ENCODE measurements around the gene TAF4.

The TAF4 gene

GRCh38 chr20:62003567-62004405, 61.9 kb downstream of the TAF4 start:
- Histone ChIP-seq H3K27ac (ENCODE audit: low read length) (no peak overlapping the region), H3K36me3 (ENCODE audit: control insufficient read depth, insufficient read depth, low read length) (peaks cover 44% of the 10 kb centered on the region)

GRCh38 chr20:62002882-62003480, 62.7 kb downstream of the TAF4 start:
- no peaks in the 10 kb centered on the region for H3K4me1 ChIP-seq (ENCODE audit: control insufficient read depth, insufficient read depth, low read length)
- no peaks in the 10 kb centered on the region for H3K9me3 ChIP-seq (ENCODE audit: control insufficient read depth, insufficient read depth, low read length)
- no CpG with 5 or more reads among the region's 18 CpGs for WGBS (ENCODE audit: insufficient coverage, insufficient read length)
- no peak overlapping the region for H3K27ac ChIP-seq (ENCODE audit: low read length)
- H3K4me3 ChIP-seq (ENCODE audit: low read length), result no peak overlapping the region
- peaks cover 44% of the 10 kb centered on the region for H3K36me3 ChIP-seq (ENCODE audit: control insufficient read depth, insufficient read depth, low read length)
- H3K27me3 ChIP-seq (ENCODE audit: control insufficient read depth, insufficient read depth, low read length), result no peaks in the 10 kb centered on the region
- no peak for DNase-seq (ENCODE audit: low read depth, low spot score)

More at GRCh38 chr20:62003567-62004405, 61.9 kb downstream of the TAF4 start:
- Histone ChIP-seq H3K4me1 (ENCODE audit: control insufficient read depth, insufficient read depth, low read length) (no peaks in the 10 kb centered on the region), H3K4me3 (ENCODE audit: low read length) (no peak overlapping the region), H3K27me3 (ENCODE audit: control insufficient read depth, insufficient read depth, low read length) (no peaks in the 10 kb centered on the region), H3K9me3 (ENCODE audit: control insufficient read depth, insufficient read depth, low read length) (no peaks in the 10 kb centered on the region)
- DNase-seq (ENCODE audit: low read depth, low spot score), result no peak
- no CpG with 5 or more reads among the region's 24 CpGs for WGBS (ENCODE audit: insufficient coverage, insufficient read length)

GRCh38 chr20:62001178-62001715, 64.4 kb downstream of the TAF4 start:
- H3K4me3 ChIP-seq (ENCODE audit: low read length), result no peak overlapping the region
- peaks cover 43% of the 10 kb centered on the region for H3K36me3 ChIP-seq (ENCODE audit: control insufficient read depth, insufficient read depth, low read length)
- no peaks in the 10 kb centered on the region for H3K9me3 ChIP-seq (ENCODE audit: control insufficient read depth, insufficient read depth, low read length)
- no CpG with 5 or more reads among the region's 18 CpGs for WGBS (ENCODE audit: insufficient coverage, insufficient read length)
- no peak for DNase-seq (ENCODE audit: low read depth, low spot score)
- no peak overlapping the region for H3K27ac ChIP-seq (ENCODE audit: low read length)
- H3K4me1 ChIP-seq (ENCODE audit: control insufficient read depth, insufficient read depth, low read length), result no peaks in the 10 kb centered on the region
- H3K27me3 ChIP-seq (ENCODE audit: control insufficient read depth, insufficient read depth, low read length), result no peaks in the 10 kb centered on the region

GRCh38 chr20:61998343-61999121, 67.1 kb downstream of the TAF4 start:
- Histone ChIP-seq H3K9me3 (ENCODE audit: control insufficient read depth, insufficient read depth, low read length) (no peaks in the 10 kb centered on the region), H3K4me1 (ENCODE audit: control insufficient read depth, insufficient read depth, low read length) (no peaks in the 10 kb centered on the region), H3K4me3 (ENCODE audit: low read length) (no peak overlapping the region), H3K36me3 (ENCODE audit: control insufficient read depth, insufficient read depth, low read length) (peaks cover 39% of the 10 kb centered on the region), H3K27ac (ENCODE audit: low read length) (no peak overlapping the region), H3K27me3 (ENCODE audit: control insufficient read depth, insufficient read depth, low read length) (no peaks in the 10 kb centered on the region)
- no peak for DNase-seq (ENCODE audit: low read depth, low spot score)
- no CpG with 5 or more reads among the region's 19 CpGs for WGBS (ENCODE audit: insufficient coverage, insufficient read length)

GRCh38 chr20:61997891-61998290, 67.8 kb downstream of the TAF4 start:
- no CpG with 5 or more reads among the region's 10 CpGs for WGBS (ENCODE audit: insufficient coverage, insufficient read length)
- no peak for DNase-seq (ENCODE audit: low read depth, low spot score)
- Histone ChIP-seq H3K9me3 (ENCODE audit: control insufficient read depth, insufficient read depth, low read length) (no peaks in the 10 kb centered on the region), H3K27ac (ENCODE audit: low read length) (no peak overlapping the region), H3K4me3 (ENCODE audit: low read length) (no peak overlapping the region), H3K4me1 (ENCODE audit: control insufficient read depth, insufficient read depth, low read length) (no peaks in the 10 kb centered on the region), H3K27me3 (ENCODE audit: control insufficient read depth, insufficient read depth, low read length) (no peaks in the 10 kb centered on the region), H3K36me3 (ENCODE audit: control insufficient read depth, insufficient read depth, low read length) (peaks cover 40% of the 10 kb centered on the region)

GRCh38 chr20:61997372-61997771, 68.3 kb downstream of the TAF4 start:
- WGBS (ENCODE audit: insufficient coverage, insufficient read length), result no CpG with 5 or more reads among the region's 10 CpGs
- Histone ChIP-seq H3K4me1 (ENCODE audit: control insufficient read depth, insufficient read depth, low read length) (no peaks in the 10 kb centered on the region), H3K9me3 (ENCODE audit: control insufficient read depth, insufficient read depth, low read length) (no peaks in the 10 kb centered on the region), H3K4me3 (ENCODE audit: low read length) (no peak overlapping the region), H3K27ac (ENCODE audit: low read length) (no peak overlapping the region), H3K36me3 (ENCODE audit: control insufficient read depth, insufficient read depth, low read length) (peaks cover 43% of the 10 kb centered on the region), H3K27me3 (ENCODE audit: control insufficient read depth, insufficient read depth, low read length) (no peaks in the 10 kb centered on the region)
- no peak for DNase-seq (ENCODE audit: low read depth, low spot score)

- WGBS (ENCODE audit: insufficient coverage, insufficient read length), result no CpG with 5 or more reads among the region's 8 CpGs
- Histone ChIP-seq H3K27me3 (ENCODE audit: control insufficient read depth, insufficient read depth, low read length) (no peaks in the 10 kb centered on the region), H3K4me1 (ENCODE audit: control insufficient read depth, insufficient read depth, low read length) (no peaks in the 10 kb centered on the region), H3K36me3 (ENCODE audit: control insufficient read depth, insufficient read depth, low read length) (peaks cover 38% of the 10 kb centered on the region), H3K27ac (ENCODE audit: low read length) (no peak overlapping the region), H3K4me3 (ENCODE audit: low read length) (no peak overlapping the region), H3K9me3 (ENCODE audit: control insufficient read depth, insufficient read depth, low read length) (no peaks in the 10 kb centered on the region)
- no peak for DNase-seq (ENCODE audit: low read depth, low spot score)
Observed at GRCh38 chr20:61994546-61994945, 71.1 kb downstream of the TAF4 start.

GRCh38 chr20:61993058-61993457, 72.6 kb downstream of the TAF4 start:
- Histone ChIP-seq H3K4me3 (ENCODE audit: low read length) (no peak overlapping the region), H3K27ac (ENCODE audit: low read length) (no peak overlapping the region), H3K9me3 (ENCODE audit: control insufficient read depth, insufficient read depth, low read length) (no peaks in the 10 kb centered on the region), H3K27me3 (ENCODE audit: control insufficient read depth, insufficient read depth, low read length) (no peaks in the 10 kb centered on the region), H3K36me3 (ENCODE audit: control insufficient read depth, insufficient read depth, low read length) (peaks cover 28% of the 10 kb centered on the region), H3K4me1 (ENCODE audit: control insufficient read depth, insufficient read depth, low read length) (no peaks in the 10 kb centered on the region)
- WGBS (ENCODE audit: insufficient coverage, insufficient read length), result no CpG with 5 or more reads among the region's 15 CpGs
- DNase-seq (ENCODE audit: low read depth, low spot score), result no peak

GRCh38 chr20:61991476-61991875, 74.2 kb downstream of the TAF4 start:
- no peak overlapping the region for H3K27ac ChIP-seq (ENCODE audit: low read length)
- no peak for DNase-seq (ENCODE audit: low read depth, low spot score)
- H3K9me3 ChIP-seq (ENCODE audit: control insufficient read depth, insufficient read depth, low read length), result no peaks in the 10 kb centered on the region
- H3K4me1 ChIP-seq (ENCODE audit: control insufficient read depth, insufficient read depth, low read length), result no peaks in the 10 kb centered on the region
- WGBS (ENCODE audit: insufficient coverage, insufficient read length), result no CpG with 5 or more reads among the region's 6 CpGs
- H3K4me3 ChIP-seq (ENCODE audit: low read length), result no peak overlapping the region
- H3K36me3 ChIP-seq (ENCODE audit: control insufficient read depth, insufficient read depth, low read length), result peaks cover 29% of the 10 kb centered on the region
- H3K27me3 ChIP-seq (ENCODE audit: control insufficient read depth, insufficient read depth, low read length), result no peaks in the 10 kb centered on the region

- no peak overlapping the region for H3K27ac ChIP-seq (ENCODE audit: low read length)
- no peaks in the 10 kb centered on the region for H3K27me3 ChIP-seq (ENCODE audit: control insufficient read depth, insufficient read depth, low read length)
- H3K4me1 ChIP-seq (ENCODE audit: control insufficient read depth, insufficient read depth, low read length), result no peaks in the 10 kb centered on the region
- H3K36me3 ChIP-seq (ENCODE audit: control insufficient read depth, insufficient read depth, low read length), result peaks cover 29% of the 10 kb centered on the region
- H3K4me3 ChIP-seq (ENCODE audit: low read length), result no peak overlapping the region
- WGBS (ENCODE audit: insufficient coverage, insufficient read length), result no CpG with 5 or more reads among the region's 11 CpGs
- no peak for DNase-seq (ENCODE audit: low read depth, low spot score)
- no peaks in the 10 kb centered on the region for H3K9me3 ChIP-seq (ENCODE audit: control insufficient read depth, insufficient read depth, low read length)
Observed at GRCh38 chr20:61990484-61990883, 75.2 kb downstream of the TAF4 start.

Measured in iPS DF 6.9 (cell line).